HEK293T (cell line): ENCODE results near the gene WFDC5.

Experiments
- CTCF ChIA-PET: fragments of 350-600 bp; formaldehyde crosslinking; extraction: SDS; loops from one replicate; lab custom pipeline; 2021; ENCODE audit warnings: antibody characterized with exemption, inconsistent platforms; lab: Yijun Ruan, JAX
- POLR2A ChIA-PET: fragments of 350-600 bp; formaldehyde crosslinking; extraction: SDS; loops from one replicate; lab custom pipeline; 2020; ENCODE audit warnings: antibody characterized with exemption, inconsistent platforms; lab: Yijun Ruan, JAX
- DNase-seq: peaks from one replicate; pipeline ENCODE4 v3.0.0; 2012; ENCODE audit warnings: mixed read lengths; ENCODE audit errors: extremely low spot score
- ARNT ChIP-seq: fragments of 450-650 bp; IDR thresholded peaks from 2 replicates; pipeline ENCODE4 v1.6.1; 2017; ENCODE audit warnings: mild to moderate bottlenecking
- BHLHE40 ChIP-seq: fragments of 450-650 bp; IDR thresholded peaks from 2 replicates; pipeline ENCODE4 v1.6.1; 2016; ENCODE audit warnings: mild to moderate bottlenecking, moderate library complexity, borderline replicate concordance
- CTBP1 ChIP-seq: fragments of 450-650 bp; IDR thresholded peaks from 2 replicates; pipeline ENCODE4 v1.6.1; 2016; ENCODE audit warnings: borderline replicate concordance
- ELF4 ChIP-seq: fragments of 450-650 bp; IDR thresholded peaks from 2 replicates; pipeline ENCODE4 v1.6.1; 2017; ENCODE audit warnings: antibody characterized with exemption
- FOXA1 ChIP-seq: fragments of 450-650 bp; IDR thresholded peaks from 2 replicates; pipeline ENCODE4 v1.6.1; 2016; ENCODE audit warnings: mild to moderate bottlenecking
- FOXK2 ChIP-seq: fragments of 450-650 bp; IDR thresholded peaks from 2 replicates; pipeline ENCODE4 v1.6.1; 2016; ENCODE audit warnings: mild to moderate bottlenecking
- FOXM1 ChIP-seq: fragments of 450-650 bp; IDR thresholded peaks from 2 replicates; pipeline ENCODE4 v1.6.1; 2017; ENCODE audit warnings: mild to moderate bottlenecking, borderline replicate concordance
- HDGF ChIP-seq: fragments of 450-650 bp; IDR thresholded peaks from 2 replicates; pipeline ENCODE4 v1.6.1; 2017; ENCODE audit warnings: antibody characterized with exemption, borderline replicate concordance
- L3MBTL2 ChIP-seq: fragments of 450-650 bp; conservative IDR thresholded peaks from 2 replicates; pipeline ENCODE4 v1.6.1; 2016; ENCODE audit warnings: mild to moderate bottlenecking
- LEF1 ChIP-seq: fragments of 450-650 bp; IDR thresholded peaks from 2 replicates; pipeline ENCODE4 v1.6.1; 2017; ENCODE audit warnings: mild to moderate bottlenecking, borderline replicate concordance
- NFRKB ChIP-seq: fragments of 450-650 bp; IDR thresholded peaks from 2 replicates; pipeline ENCODE4 v1.6.1; 2016; ENCODE audit warnings: mild to moderate bottlenecking, moderate library complexity
- SP1 ChIP-seq: fragments of 450-650 bp; IDR thresholded peaks from 2 replicates; pipeline ENCODE4 v1.6.1; 2017
- SUZ12 ChIP-seq: fragments of 450-650 bp; IDR thresholded peaks from 2 replicates; pipeline ENCODE4 v1.6.1; 2016; ENCODE audit warnings: mild to moderate bottlenecking
- TARDBP ChIP-seq: fragments of 450-650 bp; IDR thresholded peaks from 2 replicates; pipeline ENCODE4 v1.6.1; 2016
- ZNF384 ChIP-seq: fragments of 450-650 bp; IDR thresholded peaks from 2 replicates; pipeline ENCODE4 v1.6.1; 2016
- TF ChIP-seq, protein P1 (sequence below): fragments of 450-650 bp; IDR thresholded peaks from 2 replicates; pipeline ENCODE4 v1.6.1; 2016

Gene WFDC5

DNA sequence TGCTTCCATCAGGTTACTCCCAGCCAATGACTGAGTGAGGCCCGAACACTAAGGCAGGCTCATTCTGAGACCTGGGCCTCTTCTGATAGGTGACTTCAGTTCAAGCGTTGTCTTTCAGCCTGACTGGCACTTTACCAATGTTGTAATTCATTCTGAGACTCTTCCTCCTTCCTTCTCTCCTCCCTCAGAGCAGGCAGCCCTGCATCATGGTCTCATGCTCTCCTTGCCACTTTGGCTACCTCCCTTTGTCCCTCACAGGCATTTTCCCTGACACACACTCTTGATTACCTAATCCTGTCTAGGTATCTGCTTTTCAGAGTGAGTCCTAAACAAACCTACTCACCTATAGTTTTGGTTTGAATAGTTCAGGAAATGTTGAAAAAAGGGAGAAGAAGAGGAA, 21.9 kb upstream of the WFDC5 start:
- DNase-seq, result no peak
- ChIA-PET CTCF (no interaction called here), POLR2A (no interaction called here)
- no peak for TF ChIP-seq FOXM1
- no peak for TF ChIP-seq ZNF384
- TF ChIP-seq TARDBP, result no peak
- no peak for TF ChIP-seq SP1
- TF ChIP-seq NFRKB, result no peak
- TF ChIP-seq ELF4, result no peak
- TF ChIP-seq BHLHE40, result no peak
- no peak for TF ChIP-seq LEF1
- TF ChIP-seq, protein P1, sequence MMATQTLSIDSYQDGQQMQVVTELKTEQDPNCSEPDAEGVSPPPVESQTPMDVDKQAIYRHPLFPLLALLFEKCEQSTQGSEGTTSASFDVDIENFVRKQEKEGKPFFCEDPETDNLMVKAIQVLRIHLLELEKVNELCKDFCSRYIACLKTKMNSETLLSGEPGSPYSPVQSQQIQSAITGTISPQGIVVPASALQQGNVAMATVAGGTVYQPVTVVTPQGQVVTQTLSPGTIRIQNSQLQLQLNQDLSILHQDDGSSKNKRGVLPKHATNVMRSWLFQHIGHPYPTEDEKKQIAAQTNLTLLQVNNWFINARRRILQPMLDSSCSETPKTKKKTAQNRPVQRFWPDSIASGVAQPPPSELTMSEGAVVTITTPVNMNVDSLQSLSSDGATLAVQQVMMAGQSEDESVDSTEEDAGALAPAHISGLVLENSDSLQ, result no peak
- no peak for TF ChIP-seq ARNT
- no peak for TF ChIP-seq CTBP1
- no peak for TF ChIP-seq L3MBTL2
- TF ChIP-seq FOXA1, result no peak

DNA sequence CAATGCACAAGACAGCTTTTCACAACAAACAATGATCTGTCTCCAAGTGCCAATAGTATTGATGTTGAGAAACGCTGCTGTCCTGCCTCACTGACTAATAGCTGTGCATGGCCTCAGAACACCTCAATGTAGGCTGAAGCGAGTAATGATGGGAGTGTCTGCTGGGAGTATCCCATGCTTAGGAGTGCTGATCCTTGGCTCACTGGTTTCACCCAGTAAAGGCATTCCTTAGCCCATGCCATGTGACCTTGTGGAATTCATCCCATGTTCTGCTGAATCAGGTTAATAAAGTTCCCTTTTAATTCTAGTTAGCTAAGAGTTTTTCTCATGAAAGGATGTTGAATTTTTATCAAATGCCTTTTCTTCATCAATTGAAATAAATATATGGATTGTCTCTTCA, 13.1 kb upstream of the WFDC5 start:
- ChIA-PET POLR2A (no interaction called here), CTCF (interaction anchor here (1.0 kb wide), 1 partner anchor 10 kb away, joined by 3 read pairs; no protein-coding TSS in a partner anchor)
- TF ChIP-seq CTBP1 (no peak), L3MBTL2 (no peak), ZNF384 (no peak), BHLHE40 (no peak), NFRKB (no peak), FOXM1 (no peak), ARNT (no peak), SP1 (no peak), LEF1 (no peak), SUZ12 (no peak), FOXA1 (no peak), ELF4 (no peak), HDGF (no peak), FOXK2 (no peak)
- no peak for DNase-seq

DNA sequence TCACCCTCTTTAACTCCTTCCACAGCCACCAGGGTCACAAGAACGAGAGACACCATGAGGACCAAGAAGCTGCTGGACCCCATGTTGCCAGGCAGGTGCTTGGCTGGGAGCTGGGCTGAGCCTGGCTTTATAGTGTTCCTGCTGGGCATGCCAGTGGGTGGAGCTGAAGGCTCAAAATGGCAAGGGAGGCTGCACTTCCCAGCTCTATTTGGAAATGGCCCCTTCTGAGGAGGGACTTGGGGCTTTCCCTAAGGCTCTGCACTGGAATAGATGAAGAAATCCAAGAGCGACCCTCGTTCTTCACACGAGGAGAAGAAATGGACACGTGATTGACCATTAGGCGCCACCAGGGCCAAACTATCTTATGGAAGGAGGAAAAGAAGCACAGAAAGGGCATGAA, 9.4 kb upstream of the WFDC5 start, which contains the start of gene WFDC12:
WFDC12 (minus strand) TSS at position 101 of the 400 bp plus-strand sequence; CDS start at position 83, 18 bp downstream.
- ChIA-PET CTCF (interaction anchor here (1.3 kb wide), 1 partner anchor 80 kb away, joined by 3 read pairs; no protein-coding TSS in a partner anchor), POLR2A (no interaction called here)
- TF ChIP-seq NFRKB (no peak), LEF1 (no peak), FOXK2 (no peak), ARNT (no peak), ELF4 (no peak), TARDBP (no peak), SP1 (no peak), L3MBTL2 (no peak), HDGF (no peak), BHLHE40 (no peak), CTBP1 (no peak), SUZ12 (no peak), ZNF384 (no peak), FOXM1 (no peak), FOXA1 (no peak)
- TF ChIP-seq, protein P1, result no peak
- DNase-seq, result no peak

DNA sequence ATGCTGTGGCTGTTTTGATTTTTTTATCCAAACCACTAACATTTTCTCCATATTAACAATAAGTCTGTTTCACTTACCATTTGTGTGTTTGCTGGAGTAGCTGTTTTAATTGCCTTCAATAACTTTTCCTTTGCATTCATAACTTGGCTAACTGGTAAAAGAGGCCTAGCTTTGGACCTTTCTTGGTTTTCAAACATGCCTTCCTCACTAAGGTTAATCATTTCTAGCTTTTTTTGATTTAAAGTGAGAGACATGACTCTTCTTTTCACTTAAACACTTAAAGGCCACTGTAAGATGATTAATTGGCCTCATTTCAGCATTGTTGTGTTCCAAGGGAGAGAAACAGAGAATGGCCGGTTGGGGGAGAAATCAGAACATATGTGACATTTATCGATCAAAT, 6.4 kb upstream of the WFDC5 start:
- TF ChIP-seq TARDBP (no peak), SP1 (no peak), ELF4 (no peak), FOXM1 (no peak)
- DNase-seq, result no peak
- CTCF ChIA-PET, result interaction anchor here (0.6 to 1.6 kb wide), 2 partner anchors 9 to 180 kb away, joined by 4 to 5 read pairs; no protein-coding TSS in a partner anchor

DNA sequence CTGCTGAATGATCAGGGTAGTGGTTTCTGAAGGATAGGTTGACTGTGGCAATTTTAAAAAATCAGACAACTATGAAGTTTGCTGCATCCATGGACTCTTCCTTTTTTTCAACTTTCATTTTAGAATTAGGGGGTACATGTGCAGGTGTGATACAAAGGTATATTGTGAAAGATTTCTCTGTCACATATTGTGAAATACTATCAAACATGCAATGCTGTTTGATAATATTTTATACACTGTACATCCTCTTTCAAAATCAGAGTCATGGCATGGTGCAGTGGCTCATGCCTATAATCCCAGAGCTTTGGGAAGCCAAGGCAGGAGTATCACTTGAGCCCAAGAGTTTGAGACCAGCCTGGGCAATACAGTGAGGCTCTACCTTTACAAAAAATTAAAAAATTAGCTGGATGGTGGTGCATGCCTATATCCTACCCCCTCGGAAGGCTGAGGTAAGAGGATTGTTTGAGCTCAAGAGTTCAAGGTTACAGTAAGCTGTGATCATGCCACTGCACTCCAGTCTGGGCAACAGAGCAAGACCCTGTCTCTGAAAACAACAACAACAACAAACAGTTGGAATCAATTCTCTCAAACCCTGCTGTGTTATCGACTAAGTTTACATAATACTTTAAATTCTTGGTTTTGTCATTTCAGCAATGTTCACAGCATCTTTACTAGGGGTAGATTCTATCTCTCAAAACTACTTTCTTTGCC, 4.7 kb upstream of the WFDC5 start:
- DNase-seq, result no peak
- TF ChIP-seq L3MBTL2 (no peak), HDGF (no peak), ELF4 (no peak), SUZ12 (no peak), NFRKB (no peak), CTBP1 (no peak), SP1 (no peak), LEF1 (no peak), TARDBP (no peak), ZNF384 (no peak), FOXK2 (no peak), BHLHE40 (no peak), FOXM1 (no peak), FOXA1 (no peak), ARNT (no peak)
- TF ChIP-seq, protein P1, result no peak
- ChIA-PET POLR2A (no interaction called here), CTCF (interaction anchor here (1.3 to 1.6 kb wide), 2 partner anchors 8 to 24 kb away, joined by 5 to 8 read pairs; no protein-coding TSS in a partner anchor)

More for the DNA sequence above, 6.4 kb upstream of the WFDC5 start:
- POLR2A ChIA-PET, result no interaction called here

DNA sequence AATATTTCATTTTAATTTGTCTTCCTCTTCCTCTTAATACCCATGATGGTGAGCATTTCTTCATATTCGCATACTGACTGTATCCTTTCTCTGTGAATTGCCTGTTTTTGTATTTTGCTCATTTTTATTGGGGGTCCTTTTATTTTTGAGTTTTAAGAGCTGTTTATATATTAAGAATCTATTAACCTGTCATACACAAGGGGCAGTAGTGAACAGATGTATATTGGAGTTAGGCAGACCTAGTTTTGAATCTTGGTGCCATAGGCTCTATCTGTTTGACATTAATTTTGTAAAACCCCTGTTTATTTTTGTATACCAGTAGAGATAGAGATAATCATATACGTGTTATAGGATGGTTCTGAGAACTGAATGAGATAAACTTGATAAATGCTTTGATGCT, 3.1 kb upstream of the WFDC5 start:
- POLR2A ChIA-PET, result no interaction called here
- TF ChIP-seq FOXK2 (no peak), FOXM1 (no peak), CTBP1 (no peak), FOXA1 (no peak), LEF1 (no peak), SUZ12 (no peak), TARDBP (no peak), ZNF384 (no peak), NFRKB (no peak), HDGF (no peak), ELF4 (no peak), ARNT (no peak), SP1 (no peak), BHLHE40 (no peak), L3MBTL2 (no peak)
- TF ChIP-seq, protein P1, result no peak

More for the DNA sequence above, 3.1 kb upstream of the WFDC5 start:
- CTCF ChIA-PET, result interaction anchor here (1.2 kb wide), 1 partner anchor 11 kb away, joined by 6 read pairs; no protein-coding TSS in a partner anchor
- no peak for DNase-seq
